Activated naive CD4-positive, alpha-beta T cell treated with anti-CD3 and anti-CD28 coated beads for 36 hours (primary cell): Measurements from ENCODE around the gene G3BP1. TPM values are rescaled to one million over a fixed set of nuclear protein-coding genes. Genes with fewer than 3 reads are reported as not detected.
A peak's percentile ranks its signal among the peaks of the same experiment; 100 is the strongest.

Experiments used
- CTCF ChIA-PET: fragments of 350-600 bp; sonication (Branson Sonifier 250); formaldehyde crosslinking; loops from one replicate; lab custom pipeline; 2021; ENCODE audit warnings: antibody characterized with exemption; lab: Charles Lee
- DNase-seq: peaks from one replicate; pipeline ENCODE4 v3.0.0-alpha.2; 2020
- H3K27ac Mint-ChIP-seq: one replicate; pipeline ENCODE4 v1.8.0; 2021; ENCODE audit warnings: mild to moderate bottlenecking, mixed read lengths
- H3K27me3 Mint-ChIP-seq: one replicate; pipeline ENCODE4 v1.8.0; 2021; ENCODE audit warnings: low read depth, mixed read lengths
- H3K36me3 Mint-ChIP-seq: one replicate; pipeline ENCODE4 v1.8.0; 2021; ENCODE audit warnings: low read depth, mixed read lengths
- H3K4me1 Mint-ChIP-seq: one replicate; pipeline ENCODE4 v1.8.0; 2021; ENCODE audit warnings: low read depth, mixed read lengths
- H3K4me3 Mint-ChIP-seq: one replicate; pipeline ENCODE4 v1.8.0; 2021; ENCODE audit warnings: mild to moderate bottlenecking, moderate library complexity, mixed read lengths
- H3K9me3 Mint-ChIP-seq: one replicate; pipeline ENCODE4 v1.8.0; 2021; ENCODE audit warnings: mixed read lengths
- intact Hi-C: fragments of 100-400 bp; cut with micrococcal nuclease; formaldehyde crosslinking; loops from one replicate; pipeline ENCODE4 v1.15.1; 2023
- total RNA-seq, 2 experiments: library from RNA; stranded (reverse); gene quantifications; one replicate each; pipeline ENCODE4 v1.2.3, GENCODE V29; 2021

The G3BP1 gene
- total RNA-seq, 2 experiments from 2014 or later: 220 to 241 TPM

- CTCF ChIA-PET: interaction anchor here (1.0 to 2.5 kb wide), 6 partner anchors 9 to 105 kb away, joined by 3 to 10 read pairs (median 6); partner anchors contain the start of gene G3BP1
- intact Hi-C loops: loop anchor here (1.0 to 5.0 kb wide), 7 partner anchors 8 to 675 kb away; partner anchors contain the start of genes G3BP1, GM2A, SLC36A1 and TNIP1
- Mint-ChIP-seq H3K4me3 (peak overlapping the region; percentile 81), H3K36me3 (peaks cover 6% of the 10 kb centered on the region), H3K27me3 (no peaks in the 10 kb centered on the region), H3K9me3 (no peaks in the 10 kb centered on the region), H3K4me1 (peaks cover 33% of the 10 kb centered on the region), H3K27ac (peak overlapping the region; percentile 78)
- peak; percentile 54 for DNase-seq
These were observed 14.3 kb upstream of the G3BP1 start for GRCh38 chr5:151757233-151758140.

- H3K27ac Mint-ChIP-seq: peak overlapping the region; percentile 78
- DNase-seq: no peak
- peaks cover 6% of the 10 kb centered on the region for H3K36me3 Mint-ChIP-seq
- no peaks in the 10 kb centered on the region for H3K9me3 Mint-ChIP-seq
- CTCF ChIA-PET: interaction anchor here (1.3 to 1.9 kb wide), 3 partner anchors 13 to 106 kb away, joined by 3 to 10 read pairs (median 9); partner anchors contain the start of gene G3BP1
- intact Hi-C loops: loop anchor here (1.0 to 5.0 kb wide), 7 partner anchors 9 to 676 kb away; partner anchors contain the start of genes G3BP1, GM2A, SLC36A1 and TNIP1
- peaks cover 33% of the 10 kb centered on the region for H3K4me1 Mint-ChIP-seq
- peak overlapping the region; percentile 81 for H3K4me3 Mint-ChIP-seq
- no peaks in the 10 kb centered on the region for H3K27me3 Mint-ChIP-seq
These were observed 13.7 kb upstream of the G3BP1 start for GRCh38 chr5:151758141-151758429.

- peak within 1 kb of the TSS; percentile 78 for H3K27ac Mint-ChIP-seq
- H3K9me3 Mint-ChIP-seq: no peaks in the 10 kb centered on the region
- H3K27me3 Mint-ChIP-seq: no peaks in the 10 kb centered on the region
- intact Hi-C loops: loop anchor here (1.0 to 5.0 kb wide), 7 partner anchors 9 to 676 kb away; partner anchors contain the start of genes G3BP1, GM2A, SLC36A1 and TNIP1
- peak; percentile 91 for DNase-seq
- CTCF ChIA-PET: interaction anchor here (1.8 kb wide), 1 partner anchor 18 kb away, joined by 9 read pairs; no protein-coding TSS in a partner anchor
- H3K36me3 Mint-ChIP-seq: peaks cover 5% of the 10 kb centered on the region
- H3K4me1 Mint-ChIP-seq: peaks cover 30% of the 10 kb centered on the region
- H3K4me3 Mint-ChIP-seq: peak within 1 kb of the TSS; percentile 81
These were observed 13.1 kb upstream of the G3BP1 start, which contains the start of gene ATOX1 for GRCh38 chr5:151758430-151759241. Gene ATOX1 (minus strand): TSS chr5:151758631. CDS start chr5:151758551, 80 bp downstream.

- DNase-seq: no peak
- CTCF ChIA-PET: interaction anchor here (0.8 kb wide), 1 partner anchor 9 kb away, joined by 4 read pairs; no protein-coding TSS in a partner anchor
- Mint-ChIP-seq H3K27ac (no peak overlapping the region), H3K9me3 (no peaks in the 10 kb centered on the region), H3K36me3 (no peaks in the 10 kb centered on the region), H3K27me3 (no peaks in the 10 kb centered on the region), H3K4me1 (no peaks in the 10 kb centered on the region), H3K4me3 (no peak overlapping the region)
- intact Hi-C loops: no loop called here
These were observed 7.0 kb upstream of the G3BP1 start for GRCh38 chr5:151764801-151765200.

GRCh38 chr5:151766975-151767374 is 4.8 kb upstream of the G3BP1 start:
- H3K27ac Mint-ChIP-seq: no peak overlapping the region
- H3K9me3 Mint-ChIP-seq: no peaks in the 10 kb centered on the region
- DNase-seq: no peak
- CTCF ChIA-PET: interaction anchor here (1.7 to 1.8 kb wide), 2 partner anchors 10 to 108 kb away, joined by 4 to 5 read pairs; no protein-coding TSS in a partner anchor
- H3K36me3 Mint-ChIP-seq: no peaks in the 10 kb centered on the region
- no peaks in the 10 kb centered on the region for H3K27me3 Mint-ChIP-seq
- H3K4me3 Mint-ChIP-seq: no peak overlapping the region
- peaks cover 6% of the 10 kb centered on the region for H3K4me1 Mint-ChIP-seq
- intact Hi-C loops: no loop called here

- H3K27ac Mint-ChIP-seq: no peak overlapping the region
- peak; percentile 71 for DNase-seq
- intact Hi-C loops: loop anchor here (1.0 to 10.0 kb wide), 15 partner anchors 12 to 1360 kb away; partner anchors contain the start of genes ATOX1, SLC36A1 and TNIP1
- no peaks in the 10 kb centered on the region for H3K9me3 Mint-ChIP-seq
- peaks cover 25% of the 10 kb centered on the region for H3K4me1 Mint-ChIP-seq
- CTCF ChIA-PET: interaction anchor here (0.6 to 3.6 kb wide), 19 partner anchors 14 to 328 kb away, joined by 3 to 34 read pairs (median 5); partner anchors contain the start of gene SLC36A1
- no peaks in the 10 kb centered on the region for H3K27me3 Mint-ChIP-seq
- H3K4me3 Mint-ChIP-seq: no peak overlapping the region
- H3K36me3 Mint-ChIP-seq: peaks cover 21% of the 10 kb centered on the region
These were observed 1.1 kb upstream of the G3BP1 start for GRCh38 chr5:151770383-151771258.

- H3K27ac Mint-ChIP-seq: peak overlapping the region; percentile 70
- H3K27me3 Mint-ChIP-seq: no peaks in the 10 kb centered on the region
- H3K36me3 Mint-ChIP-seq: peaks cover 27% of the 10 kb centered on the region
- CTCF ChIA-PET: interaction anchor here (1.5 kb wide), 2 partner anchors 22 to 113 kb away, joined by 5 to 6 read pairs; no protein-coding TSS in a partner anchor
- peaks cover 40% of the 10 kb centered on the region for H3K4me1 Mint-ChIP-seq
- H3K9me3 Mint-ChIP-seq: no peaks in the 10 kb centered on the region
- peak; percentile 46 for DNase-seq
- peak overlapping the region; percentile 77 for H3K4me3 Mint-ChIP-seq
- intact Hi-C loops: loop anchor here (2.0 to 10.0 kb wide), 6 partner anchors 371 to 1317 kb away; partner anchors contain the start of gene TNIP1
These were observed 483 bp downstream of the G3BP1 start for GRCh38 chr5:151772029-151772845.

- Mint-ChIP-seq H3K36me3 (peaks cover 34% of the 10 kb centered on the region), H3K27ac (peak overlapping the region; percentile 70), H3K9me3 (no peaks in the 10 kb centered on the region), H3K27me3 (no peaks in the 10 kb centered on the region), H3K4me1 (peaks cover 47% of the 10 kb centered on the region), H3K4me3 (peak overlapping the region; percentile 77)
- peak; percentile 22 for DNase-seq
- CTCF ChIA-PET: interaction anchor here (1.3 to 1.6 kb wide), 3 partner anchors 9 to 121 kb away, joined by 4 to 6 read pairs (median 5); no protein-coding TSS in a partner anchor
- intact Hi-C loops: loop anchor here (2.0 to 10.0 kb wide), 6 partner anchors 370 to 1318 kb away; partner anchors contain the start of gene TNIP1
These were observed 1.2 kb downstream of the G3BP1 start for GRCh38 chr5:151772846-151773561.

GRCh38 chr5:151773951-151774350 is 2.2 kb downstream of the G3BP1 start:
- no peak for DNase-seq
- CTCF ChIA-PET: interaction anchor here (0.7 to 1.6 kb wide), 4 partner anchors 10 to 299 kb away, joined by 4 to 8 read pairs (median 5); no protein-coding TSS in a partner anchor
- Mint-ChIP-seq H3K36me3 (peaks cover 39% of the 10 kb centered on the region), H3K9me3 (no peaks in the 10 kb centered on the region), H3K27ac (no peak overlapping the region), H3K27me3 (no peaks in the 10 kb centered on the region), H3K4me3 (peak overlapping the region; percentile 77), H3K4me1 (peaks cover 57% of the 10 kb centered on the region)
- intact Hi-C loops: loop anchor here (2.0 to 10.0 kb wide), 6 partner anchors 369 to 1319 kb away; partner anchors contain the start of gene TNIP1
